Activated naive CD8-positive, alpha-beta T cell (primary cell): ENCODE data around the gene EML4.

Source experiments
- H3K27ac Mint-ChIP-seq: one replicate; pipeline ENCODE4 v1.8.0; 2021; ENCODE audit warnings: mixed read lengths
- H3K27me3 Mint-ChIP-seq: one replicate; pipeline ENCODE4 v1.8.0; 2021; ENCODE audit warnings: mixed read lengths
- H3K36me3 Mint-ChIP-seq: one replicate; pipeline ENCODE4 v1.8.0; 2021; ENCODE audit warnings: mixed read lengths
- H3K4me1 Mint-ChIP-seq: one replicate; pipeline ENCODE4 v1.8.0; 2021; ENCODE audit warnings: low read depth, mixed read lengths
- H3K4me3 Mint-ChIP-seq: one replicate; pipeline ENCODE4 v1.8.0; 2021; ENCODE audit warnings: mild to moderate bottlenecking, mixed read lengths
- H3K9me3 Mint-ChIP-seq: one replicate; pipeline ENCODE4 v1.8.0; 2021; ENCODE audit warnings: low read depth, mixed read lengths

Gene EML4

GRCh38 chr2:42232024-42232423 is 62.9 kb downstream of the EML4 start:
- Mint-ChIP-seq H3K27ac (no peak overlapping the region), H3K27me3 (no peaks in the 10 kb centered on the region), H3K4me3 (no peak overlapping the region), H3K9me3 (no peaks in the 10 kb centered on the region), H3K4me1 (peaks cover 73% of the 10 kb centered on the region), H3K36me3 (peaks cover 5% of the 10 kb centered on the region)

- Mint-ChIP-seq H3K27ac (no peak overlapping the region), H3K4me3 (no peak overlapping the region), H3K36me3 (peaks cover 5% of the 10 kb centered on the region), H3K27me3 (no peaks in the 10 kb centered on the region), H3K4me1 (peaks cover 68% of the 10 kb centered on the region), H3K9me3 (no peaks in the 10 kb centered on the region)
Measured at GRCh38 chr2:42233976-42234441, 64.9 kb downstream of the EML4 start.

GRCh38 chr2:42236911-42237310 is 67.8 kb downstream of the EML4 start:
- peaks cover 5% of the 10 kb centered on the region for H3K36me3 Mint-ChIP-seq
- H3K4me1 Mint-ChIP-seq: peaks cover 73% of the 10 kb centered on the region
- H3K4me3 Mint-ChIP-seq: no peak overlapping the region
- H3K27me3 Mint-ChIP-seq: no peaks in the 10 kb centered on the region
- H3K9me3 Mint-ChIP-seq: no peaks in the 10 kb centered on the region
- H3K27ac Mint-ChIP-seq: no peak overlapping the region

- H3K9me3 Mint-ChIP-seq: no peaks in the 10 kb centered on the region
- peaks cover 78% of the 10 kb centered on the region for H3K4me1 Mint-ChIP-seq
- no peak overlapping the region for H3K4me3 Mint-ChIP-seq
- H3K27ac Mint-ChIP-seq: no peak overlapping the region
- H3K36me3 Mint-ChIP-seq: peaks cover 5% of the 10 kb centered on the region
- no peaks in the 10 kb centered on the region for H3K27me3 Mint-ChIP-seq
Measured at GRCh38 chr2:42238644-42239288, 69.6 kb downstream of the EML4 start.

GRCh38 chr2:42239289-42239661 is 70.1 kb downstream of the EML4 start:
- no peak overlapping the region for H3K27ac Mint-ChIP-seq
- H3K9me3 Mint-ChIP-seq: no peaks in the 10 kb centered on the region
- no peaks in the 10 kb centered on the region for H3K27me3 Mint-ChIP-seq
- peaks cover 76% of the 10 kb centered on the region for H3K4me1 Mint-ChIP-seq
- H3K4me3 Mint-ChIP-seq: no peak overlapping the region
- peaks cover 2% of the 10 kb centered on the region for H3K36me3 Mint-ChIP-seq

- Mint-ChIP-seq H3K36me3 (peaks cover 2% of the 10 kb centered on the region), H3K4me1 (peaks cover 80% of the 10 kb centered on the region), H3K27ac (peak overlapping the region; percentile 46), H3K9me3 (no peaks in the 10 kb centered on the region), H3K27me3 (no peaks in the 10 kb centered on the region), H3K4me3 (no peak overlapping the region)
Measured at GRCh38 chr2:42239811-42240210, 70.7 kb downstream of the EML4 start.

- Mint-ChIP-seq H3K36me3 (peaks cover 8% of the 10 kb centered on the region), H3K9me3 (no peaks in the 10 kb centered on the region), H3K27ac (peak overlapping the region; percentile 5), H3K27me3 (no peaks in the 10 kb centered on the region), H3K4me3 (no peak overlapping the region), H3K4me1 (peaks cover 67% of the 10 kb centered on the region)
Measured at GRCh38 chr2:42241517-42241916, 72.4 kb downstream of the EML4 start.

- peaks cover 58% of the 10 kb centered on the region for H3K4me1 Mint-ChIP-seq
- no peaks in the 10 kb centered on the region for H3K9me3 Mint-ChIP-seq
- H3K4me3 Mint-ChIP-seq: no peak overlapping the region
- no peaks in the 10 kb centered on the region for H3K27me3 Mint-ChIP-seq
- H3K27ac Mint-ChIP-seq: no peak overlapping the region
- H3K36me3 Mint-ChIP-seq: peaks cover 13% of the 10 kb centered on the region
Measured at GRCh38 chr2:42243297-42243696, 74.1 kb downstream of the EML4 start.

GRCh38 chr2:42244520-42244919 is 75.4 kb downstream of the EML4 start:
- no peaks in the 10 kb centered on the region for H3K27me3 Mint-ChIP-seq
- H3K4me3 Mint-ChIP-seq: no peak overlapping the region
- H3K27ac Mint-ChIP-seq: peak overlapping the region; percentile 66
- peaks cover 55% of the 10 kb centered on the region for H3K4me1 Mint-ChIP-seq
- peaks cover 13% of the 10 kb centered on the region for H3K36me3 Mint-ChIP-seq
- H3K9me3 Mint-ChIP-seq: no peaks in the 10 kb centered on the region

- H3K4me1 Mint-ChIP-seq: peaks cover 55% of the 10 kb centered on the region
- no peak overlapping the region for H3K4me3 Mint-ChIP-seq
- H3K27me3 Mint-ChIP-seq: no peaks in the 10 kb centered on the region
- no peak overlapping the region for H3K27ac Mint-ChIP-seq
- H3K9me3 Mint-ChIP-seq: no peaks in the 10 kb centered on the region
- H3K36me3 Mint-ChIP-seq: peaks cover 13% of the 10 kb centered on the region
Measured at GRCh38 chr2:42245396-42245795, 76.2 kb downstream of the EML4 start.

GRCh38 chr2:42246562-42246961 is 77.4 kb downstream of the EML4 start:
- H3K4me1 Mint-ChIP-seq: peaks cover 54% of the 10 kb centered on the region
- H3K27me3 Mint-ChIP-seq: no peaks in the 10 kb centered on the region
- peaks cover 15% of the 10 kb centered on the region for H3K36me3 Mint-ChIP-seq
- no peak overlapping the region for H3K27ac Mint-ChIP-seq
- H3K9me3 Mint-ChIP-seq: no peaks in the 10 kb centered on the region
- H3K4me3 Mint-ChIP-seq: no peak overlapping the region

GRCh38 chr2:42248846-42249245 is 79.7 kb downstream of the EML4 start:
- no peak overlapping the region for H3K4me3 Mint-ChIP-seq
- no peaks in the 10 kb centered on the region for H3K9me3 Mint-ChIP-seq
- H3K36me3 Mint-ChIP-seq: peaks cover 19% of the 10 kb centered on the region
- H3K4me1 Mint-ChIP-seq: peaks cover 57% of the 10 kb centered on the region
- H3K27ac Mint-ChIP-seq: no peak overlapping the region
- H3K27me3 Mint-ChIP-seq: no peaks in the 10 kb centered on the region

- no peak overlapping the region for H3K4me3 Mint-ChIP-seq
- H3K27me3 Mint-ChIP-seq: no peaks in the 10 kb centered on the region
- peaks cover 19% of the 10 kb centered on the region for H3K36me3 Mint-ChIP-seq
- no peaks in the 10 kb centered on the region for H3K9me3 Mint-ChIP-seq
- H3K27ac Mint-ChIP-seq: no peak overlapping the region
- H3K4me1 Mint-ChIP-seq: peaks cover 59% of the 10 kb centered on the region
Measured at GRCh38 chr2:42249284-42249683, 80.1 kb downstream of the EML4 start.

- Mint-ChIP-seq H3K4me3 (no peak overlapping the region), H3K9me3 (no peaks in the 10 kb centered on the region), H3K27me3 (no peaks in the 10 kb centered on the region), H3K4me1 (peaks cover 61% of the 10 kb centered on the region), H3K36me3 (peaks cover 23% of the 10 kb centered on the region), H3K27ac (no peak overlapping the region)
Measured at GRCh38 chr2:42249887-42250286, 80.7 kb downstream of the EML4 start.

GRCh38 chr2:42250925-42251324 is 81.8 kb downstream of the EML4 start:
- no peak overlapping the region for H3K27ac Mint-ChIP-seq
- H3K9me3 Mint-ChIP-seq: no peaks in the 10 kb centered on the region
- H3K36me3 Mint-ChIP-seq: peaks cover 21% of the 10 kb centered on the region
- no peak overlapping the region for H3K4me3 Mint-ChIP-seq
- no peaks in the 10 kb centered on the region for H3K27me3 Mint-ChIP-seq
- H3K4me1 Mint-ChIP-seq: peaks cover 67% of the 10 kb centered on the region

GRCh38 chr2:42252464-42252863 is 83.3 kb downstream of the EML4 start:
- Mint-ChIP-seq H3K27ac (no peak overlapping the region), H3K4me1 (peaks cover 75% of the 10 kb centered on the region), H3K36me3 (peaks cover 13% of the 10 kb centered on the region), H3K27me3 (no peaks in the 10 kb centered on the region), H3K4me3 (peak overlapping the region; percentile 38), H3K9me3 (no peaks in the 10 kb centered on the region)
